Measurements from ENCODE around the gene FBLIM1.

The FBLIM1 gene

DNA sequence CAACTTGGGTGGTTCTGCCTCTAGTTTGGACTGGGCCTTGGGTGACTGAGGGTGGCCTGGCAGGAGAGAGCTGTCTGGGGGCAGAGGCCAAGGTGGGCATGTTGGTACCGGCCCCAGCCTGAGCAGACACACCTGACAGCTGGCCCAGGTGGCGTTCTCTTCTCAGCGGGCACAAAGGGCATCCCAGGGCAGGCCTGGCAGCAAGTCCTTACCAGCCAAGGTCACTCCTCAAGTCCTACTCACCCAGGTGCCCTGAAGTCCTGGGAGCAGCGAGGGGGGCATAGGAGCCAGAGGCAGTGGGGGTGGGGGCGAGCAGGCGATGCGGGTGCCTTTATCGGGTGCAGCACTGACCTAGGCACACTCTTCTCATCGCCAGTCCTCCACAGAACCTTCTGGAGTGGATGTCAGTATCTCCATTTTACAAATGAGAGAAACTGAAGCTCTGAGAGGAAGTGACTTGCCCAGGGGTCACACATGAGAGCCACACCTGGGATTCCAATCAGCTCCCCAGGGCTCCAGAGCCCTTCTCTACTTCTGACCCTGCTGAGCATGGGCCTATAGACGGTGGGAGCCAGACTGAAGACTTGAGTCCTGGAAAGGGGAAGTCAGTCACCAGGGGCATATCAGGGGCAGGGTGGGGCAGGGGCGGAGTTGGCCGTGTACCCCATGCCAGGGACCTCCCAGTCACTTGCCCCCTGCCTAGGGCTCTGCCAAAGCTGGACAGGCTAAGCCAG is 23.1 kb upstream of the FBLIM1 start:
- Mint-ChIP-seq H3K4me3 (no peak overlapping the region), H3K4me1 (peaks cover 0 to 13% of the 10 kb centered on the region in 2 donors), H3K9me3 (no peaks in the 10 kb centered on the region), H3K36me3 (peaks cover 23 to 24% of the 10 kb centered on the region in 2 donors), H3K27ac (peak overlapping the region; percentile 51), H3K27me3 (no peaks in the 10 kb centered on the region)
- ATAC-seq (replicated peaks) (peak; percentile 23 to 45), DNase-seq (no peak)

GRCh38 chr1:15736038-15736891 is 22.3 kb upstream of the FBLIM1 start, which contains the start of gene SLC25A34:
Gene SLC25A34, plus strand, starts transcription at chr1:15736258. Its CDS starts 228 bp downstream, at chr1:15736486.
- H3K27me3 Mint-ChIP-seq = no peaks in the 10 kb centered on the region
- ATAC-seq (replicated peaks) = no peak
- peak within 1 kb of the TSS; percentile 51 for H3K27ac Mint-ChIP-seq
- H3K36me3 Mint-ChIP-seq = peaks cover 17 to 25% of the 10 kb centered on the region in 2 donors
- no peak within 1 kb of the TSS for H3K4me3 Mint-ChIP-seq
- H3K4me1 Mint-ChIP-seq = peaks cover under 1 to 16% of the 10 kb centered on the region in 2 donors
- no peaks in the 10 kb centered on the region for H3K9me3 Mint-ChIP-seq
- no peak for DNase-seq

GRCh38 chr1:15736892-15737261 is 21.7 kb upstream of the FBLIM1 start:
- Mint-ChIP-seq H3K4me1 (peaks cover 5 to 20% of the 10 kb centered on the region in 2 donors), H3K36me3 (peaks cover 16 to 26% of the 10 kb centered on the region in 2 donors), H3K27ac (peak overlapping the region; percentile 9), H3K4me3 (no peak overlapping the region), H3K27me3 (no peaks in the 10 kb centered on the region), H3K9me3 (no peaks in the 10 kb centered on the region)
- DNase-seq = no peak
- no peak for ATAC-seq (replicated peaks)

- no peak overlapping the region for H3K4me3 Mint-ChIP-seq
- peak overlapping the region; percentile 62 for H3K27ac Mint-ChIP-seq
- no peak for DNase-seq
- no peak for ATAC-seq (replicated peaks)
- peaks cover 5 to 20% of the 10 kb centered on the region in 2 donors for H3K4me1 Mint-ChIP-seq
- H3K27me3 Mint-ChIP-seq = no peaks in the 10 kb centered on the region
- H3K9me3 Mint-ChIP-seq = no peaks in the 10 kb centered on the region
- H3K36me3 Mint-ChIP-seq = peaks cover 11 to 20% of the 10 kb centered on the region in 2 donors
Measured at GRCh38 chr1:15737324-15738319, 21.0 kb upstream of the FBLIM1 start.

- Mint-ChIP-seq H3K9me3 (no peaks in the 10 kb centered on the region), H3K27ac (peak overlapping the region; percentile 62), H3K27me3 (no peaks in the 10 kb centered on the region), H3K36me3 (peaks cover 3 to 11% of the 10 kb centered on the region in 2 donors), H3K4me1 (peaks cover 5 to 16% of the 10 kb centered on the region in 2 donors), H3K4me3 (no peak overlapping the region)
- no peak for ATAC-seq (replicated peaks)
- no peak for DNase-seq
Measured at GRCh38 chr1:15738416-15739113, 20.0 kb upstream of the FBLIM1 start.

- no peaks in the 10 kb centered on the region for H3K9me3 Mint-ChIP-seq
Measured at GRCh38 chr1:15739259-15739658, 19.3 kb upstream of the FBLIM1 start.

GRCh38 chr1:15739745-15740144 is 18.9 kb upstream of the FBLIM1 start:
- peaks cover 1 to 7% of the 10 kb centered on the region in 2 donors for H3K36me3 Mint-ChIP-seq

More at GRCh38 chr1:15739259-15739658, 19.3 kb upstream of the FBLIM1 start:
- Mint-ChIP-seq H3K36me3 (peaks cover 1 to 8% of the 10 kb centered on the region in 2 donors), H3K4me1 (peaks cover 5 to 12% of the 10 kb centered on the region in 2 donors), H3K27ac (peak overlapping the region; percentile 3), H3K27me3 (no peaks in the 10 kb centered on the region), H3K4me3 (no peak overlapping the region)
- ATAC-seq (replicated peaks) (no peak), DNase-seq (no peak)

GRCh38 chr1:15740924-15741850 is 17.4 kb upstream of the FBLIM1 start:
- Mint-ChIP-seq H3K9me3 (no peaks in the 10 kb centered on the region), H3K4me3 (no peak overlapping the region), H3K36me3 (peaks cover 1 to 5% of the 10 kb centered on the region in 2 donors), H3K4me1 (peaks cover 5 to 8% of the 10 kb centered on the region in 2 donors), H3K27ac (peak overlapping the region; percentile 38), H3K27me3 (peaks cover 0 to under 1% of the 10 kb centered on the region in 2 donors)
- DNase-seq (peak; percentile 59), ATAC-seq (replicated peaks) (peak; percentile 88 to 90)

More at GRCh38 chr1:15739745-15740144, 18.9 kb upstream of the FBLIM1 start:
- Mint-ChIP-seq H3K4me1 (peaks cover 5 to 12% of the 10 kb centered on the region in 2 donors), H3K4me3 (no peak overlapping the region), H3K9me3 (no peaks in the 10 kb centered on the region), H3K27ac (no peak overlapping the region), H3K27me3 (no peaks in the 10 kb centered on the region)
- DNase-seq (no peak), ATAC-seq (replicated peaks) (no peak)

DNA sequence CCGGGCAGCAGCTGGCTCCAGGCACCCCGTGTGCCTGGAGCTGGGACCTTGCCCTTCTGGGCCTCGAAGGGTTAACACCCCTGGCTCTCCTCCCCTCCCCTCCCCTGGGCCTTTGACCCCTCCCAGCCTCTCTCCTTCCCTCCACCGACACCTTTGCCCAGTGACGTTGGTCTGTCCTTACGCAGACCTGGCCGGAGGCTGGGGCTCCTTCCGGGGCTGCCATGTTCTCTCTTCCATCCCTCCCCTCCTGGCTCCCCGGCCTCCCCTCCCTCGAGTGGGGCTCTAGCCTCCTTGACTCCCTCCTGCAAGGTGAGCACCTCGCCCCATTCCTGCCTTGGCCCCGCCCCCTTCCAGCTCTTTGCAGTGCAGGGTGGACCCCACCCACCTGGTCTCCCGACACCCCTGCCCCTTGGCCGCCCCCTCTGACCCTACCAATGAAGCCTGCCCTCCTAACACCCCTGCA is 16.2 kb upstream of the FBLIM1 start, which contains the start of gene TMEM82:
TSS of gene TMEM82 (plus strand) at position 161 of the 463 bp plus-strand sequence. CDS start at position 222, 61 bp downstream.
- no peaks in the 10 kb centered on the region for H3K9me3 Mint-ChIP-seq
- DNase-seq (no peak), ATAC-seq (replicated peaks) (no peak)
- H3K4me1 Mint-ChIP-seq = peaks cover 5 to 8% of the 10 kb centered on the region in 2 donors
- H3K36me3 Mint-ChIP-seq = peaks cover 1 to 5% of the 10 kb centered on the region in 2 donors
- peaks cover 0 to 5% of the 10 kb centered on the region in 2 donors for H3K27me3 Mint-ChIP-seq
- no peak within 1 kb of the TSS for H3K4me3 Mint-ChIP-seq
- H3K27ac Mint-ChIP-seq = peak within 1 kb of the TSS; percentile 38

GRCh38 chr1:15744122-15744679 is 14.4 kb upstream of the FBLIM1 start:
- Mint-ChIP-seq H3K4me3 (no peak overlapping the region), H3K27ac (no peak overlapping the region), H3K4me1 (peaks cover 5 to 8% of the 10 kb centered on the region in 2 donors), H3K36me3 (peaks cover 0 to 3% of the 10 kb centered on the region in 2 donors), H3K9me3 (no peaks in the 10 kb centered on the region), H3K27me3 (peaks cover 0 to 11% of the 10 kb centered on the region in 2 donors)
- ATAC-seq (replicated peaks) (no peak), DNase-seq (no peak)

- Mint-ChIP-seq H3K4me3 (no peak overlapping the region), H3K36me3 (no peaks in the 10 kb centered on the region), H3K4me1 (no peaks in the 10 kb centered on the region), H3K9me3 (no peaks in the 10 kb centered on the region), H3K27ac (no peak overlapping the region), H3K27me3 (peaks cover 12 to 27% of the 10 kb centered on the region in 2 donors)
- DNase-seq (no peak), ATAC-seq (replicated peaks) (no peak)
Measured at GRCh38 chr1:15747378-15747777, 11.2 kb upstream of the FBLIM1 start.

GRCh38 chr1:15748264-15748663 is 10.3 kb upstream of the FBLIM1 start:
- ATAC-seq (replicated peaks) = no peak

More at GRCh38 chr1:15748264-15748663, 10.3 kb upstream of the FBLIM1 start:
- no peak for DNase-seq
- Mint-ChIP-seq H3K9me3 (no peaks in the 10 kb centered on the region), H3K36me3 (no peaks in the 10 kb centered on the region), H3K27ac (no peak overlapping the region), H3K27me3 (peaks cover 12 to 29% of the 10 kb centered on the region in 2 donors), H3K4me1 (no peaks in the 10 kb centered on the region), H3K4me3 (no peak overlapping the region)
